ENCODE measurements around the gene ARMC8.

ARMC8 gene

DNA sequence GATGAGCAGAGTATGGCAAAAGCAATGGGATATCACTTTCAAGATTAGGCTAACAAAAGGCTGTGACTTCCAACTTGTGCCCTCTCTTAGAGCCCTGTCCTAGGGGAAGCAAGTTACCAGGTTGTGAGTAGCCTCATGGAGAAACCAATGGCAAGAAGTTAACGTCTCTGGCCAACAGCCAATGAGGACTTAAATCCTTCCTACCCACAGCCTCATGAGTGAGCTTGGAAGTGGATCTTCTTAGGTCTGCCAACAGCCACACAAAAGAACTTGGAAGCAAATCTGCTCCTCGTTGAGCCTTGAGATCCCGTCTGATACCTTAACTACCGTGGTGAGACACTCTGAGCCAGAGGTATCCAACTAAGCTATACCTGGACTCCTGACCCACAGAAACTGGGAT is 136.9 kb downstream of the ARMC8 start:
- DNase-seq: no peak

DNA sequence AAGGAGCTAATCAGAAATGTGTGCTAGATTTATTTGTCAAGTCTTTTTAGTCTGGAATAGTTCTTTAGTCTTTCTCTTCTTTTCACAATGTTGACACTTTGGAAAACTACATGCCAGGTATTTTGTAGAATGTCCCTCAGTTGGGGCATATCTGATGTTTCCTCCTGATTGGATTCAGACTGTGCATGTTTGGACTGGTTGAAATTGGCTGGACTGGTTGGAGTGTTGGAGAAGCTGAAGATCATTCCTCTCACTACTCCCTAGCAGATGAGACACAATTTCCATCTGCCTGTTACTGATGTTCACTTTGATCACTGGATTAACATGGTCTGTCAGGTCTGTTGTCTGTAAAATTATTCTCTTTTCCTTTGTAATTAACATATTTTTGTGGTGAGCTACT is 138.9 kb downstream of the ARMC8 start:
- DNase-seq: no peak

DNA sequence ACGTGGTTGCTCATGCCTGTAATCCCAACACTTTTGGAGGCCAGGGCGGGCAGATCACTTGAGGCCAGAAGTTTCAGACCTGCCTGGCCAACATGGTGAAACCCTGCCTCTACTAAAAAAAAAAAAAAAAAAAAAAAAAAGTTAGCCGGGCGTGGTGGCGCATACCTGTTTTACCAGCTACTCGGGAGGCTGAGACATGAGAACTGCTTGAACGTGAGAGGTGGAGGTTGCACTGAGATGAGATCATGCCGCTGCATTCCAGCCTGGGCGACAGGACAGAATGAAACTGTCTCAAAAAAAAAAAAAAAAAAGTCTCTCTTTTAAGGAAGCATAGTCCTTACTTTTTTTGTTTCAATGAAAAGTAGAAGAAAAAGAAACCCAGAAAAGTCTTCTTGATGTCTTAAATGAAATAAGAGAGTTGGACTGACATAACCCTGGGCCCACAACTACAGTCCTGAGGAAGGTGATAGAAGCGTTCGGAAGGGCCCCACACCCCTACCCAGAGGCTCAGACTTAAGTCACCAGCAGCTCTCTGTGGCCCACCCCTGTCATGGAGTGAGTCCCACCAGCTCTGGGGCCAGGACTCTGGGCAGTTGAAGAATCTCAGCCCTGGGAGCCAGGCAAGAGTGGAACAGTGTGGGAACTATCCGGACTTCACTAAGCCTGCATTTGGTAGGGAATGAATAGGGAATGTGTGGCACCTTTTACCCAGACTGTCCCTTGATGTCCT is 139.9 kb downstream of the ARMC8 start:
- DNase-seq: no peak

DNA sequence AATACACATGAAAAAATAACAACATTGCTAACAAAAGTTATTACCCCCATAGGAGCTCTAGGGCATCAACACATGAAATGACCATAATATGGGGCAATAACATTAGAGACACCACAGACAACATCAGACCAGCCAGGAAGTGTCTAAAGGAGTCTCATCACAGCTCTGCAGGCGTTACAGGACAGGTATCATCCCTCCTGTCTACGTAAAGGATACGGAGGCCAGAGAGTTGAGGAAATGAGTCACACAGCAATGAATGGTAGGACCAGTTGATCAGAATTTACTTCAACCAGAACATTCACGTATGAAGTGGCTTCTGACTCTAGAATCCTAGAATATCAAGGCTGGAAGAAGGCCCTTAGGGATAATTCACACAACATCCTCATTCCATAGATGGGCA is 140.7 kb downstream of the ARMC8 start:
- DNase-seq: peak; percentile 65

DNA sequence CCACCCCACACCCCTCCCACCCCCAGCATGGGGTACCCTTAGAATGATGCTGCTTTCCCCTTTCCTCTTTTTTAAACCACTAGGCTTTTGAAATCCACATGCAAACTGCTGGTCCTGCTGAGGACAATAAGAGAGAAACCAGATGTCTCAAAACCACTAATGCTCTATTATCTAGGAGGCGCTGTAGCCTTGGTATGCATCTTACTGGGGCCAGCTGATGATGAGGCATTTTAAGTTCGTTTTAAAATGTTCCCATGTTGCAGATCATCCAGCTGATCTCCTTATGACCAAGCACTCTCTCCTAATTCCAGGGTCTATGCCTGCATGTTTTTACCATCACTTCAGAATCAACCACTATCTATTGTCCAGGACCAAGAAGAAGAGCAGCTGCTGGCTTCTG is 141.2 kb downstream of the ARMC8 start:
- peak; percentile 11 for DNase-seq

DNA sequence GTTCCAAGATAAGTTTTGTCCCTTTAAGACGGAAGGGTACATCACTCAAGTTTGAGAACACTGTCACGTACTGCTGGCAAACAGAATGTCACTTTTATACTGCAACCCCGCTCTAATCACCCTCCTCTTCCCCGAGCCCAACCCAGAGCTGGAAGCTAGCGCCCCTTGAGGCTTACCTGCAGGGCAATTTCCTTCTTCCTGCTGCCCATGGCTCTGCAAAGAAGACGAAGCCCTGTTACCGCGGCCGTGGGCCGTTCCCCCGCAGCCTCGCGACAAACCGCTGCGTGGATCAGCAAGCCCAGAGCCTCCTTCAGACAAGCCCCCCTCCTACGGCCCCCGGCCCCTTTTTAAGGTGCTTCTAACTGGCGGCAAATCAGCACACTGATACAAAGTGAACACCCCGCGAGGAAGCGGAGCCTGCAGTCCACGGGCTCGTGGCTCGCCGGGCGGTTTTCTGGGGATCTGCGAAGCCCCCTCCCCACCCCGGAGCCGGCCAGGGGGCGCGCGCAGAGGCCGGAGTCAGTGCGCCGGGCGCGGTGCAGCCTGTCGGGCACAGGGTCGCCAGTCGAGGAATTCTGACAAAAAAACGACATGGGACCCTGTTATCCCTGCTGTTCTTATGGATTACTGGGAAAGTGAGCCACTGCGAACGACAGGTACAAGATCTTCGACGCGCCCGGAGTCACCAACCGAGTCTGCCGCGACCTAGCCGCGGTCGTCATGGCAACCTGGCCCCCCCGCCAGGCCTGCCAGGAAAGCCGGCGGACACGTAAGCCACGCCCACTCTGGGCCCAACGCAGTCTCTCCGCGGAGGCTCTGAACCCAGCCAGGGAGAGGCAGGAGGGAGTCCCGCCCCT is 142.3 kb downstream of the ARMC8 start, which contains the start of gene NME9:
TSS of gene NME9 (minus strand) at position 725 of the 857 bp plus-strand sequence. CDS start at position 209, 516 bp downstream.
- peak; percentile 90 for DNase-seq

DNA sequence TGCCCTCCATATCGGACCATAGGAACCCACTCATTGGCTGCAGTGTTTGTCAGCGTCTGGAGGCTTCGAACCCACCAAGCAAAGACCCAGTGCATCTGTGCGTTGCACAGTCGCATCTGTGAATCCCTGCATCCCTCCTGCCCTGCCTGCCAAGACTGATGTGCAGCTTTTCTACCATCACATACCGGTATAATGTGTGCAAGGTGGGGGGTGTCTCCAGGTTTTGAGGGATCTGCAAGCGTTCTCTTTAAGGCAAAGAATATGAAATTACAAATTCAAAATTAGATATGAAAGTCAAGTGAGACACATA is 142.8 kb downstream of the ARMC8 start:
- DNase-seq: no peak

DNA sequence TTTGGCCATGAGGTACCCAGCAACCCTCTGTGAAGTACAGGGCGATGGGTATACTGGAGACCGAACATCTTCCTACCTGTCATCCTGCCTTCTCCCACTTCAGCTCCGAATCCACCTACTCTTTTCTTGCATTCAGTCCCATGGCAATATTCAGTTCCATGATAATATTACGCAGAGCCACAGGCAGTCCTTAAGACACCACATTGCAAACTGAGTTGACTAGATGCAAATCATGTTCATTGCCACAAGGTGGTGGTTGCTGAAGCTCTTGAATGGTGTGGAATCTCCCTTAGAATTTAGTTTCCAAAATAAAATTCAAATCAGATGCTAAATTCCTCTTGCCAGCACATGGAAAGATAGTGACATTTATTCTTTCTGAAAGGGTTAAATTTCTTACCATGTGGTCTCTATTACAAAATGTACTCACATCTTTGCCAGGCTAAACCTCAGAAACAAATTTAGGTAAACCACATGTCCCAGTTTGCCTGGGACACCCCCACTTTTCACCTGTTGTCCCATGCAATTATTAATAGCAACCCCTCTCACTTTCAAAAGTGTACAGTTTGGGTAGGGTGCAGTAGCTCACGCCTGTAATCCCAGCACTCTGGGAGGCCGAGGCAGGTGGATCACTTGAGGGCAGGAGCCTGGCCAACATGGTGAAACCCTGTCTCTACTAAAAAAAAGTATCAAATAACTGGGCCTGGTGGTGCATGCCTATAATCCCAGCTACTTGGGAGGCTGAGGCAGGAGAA is 144.2 kb downstream of the ARMC8 start:
- peak; percentile 6 for DNase-seq

DNA sequence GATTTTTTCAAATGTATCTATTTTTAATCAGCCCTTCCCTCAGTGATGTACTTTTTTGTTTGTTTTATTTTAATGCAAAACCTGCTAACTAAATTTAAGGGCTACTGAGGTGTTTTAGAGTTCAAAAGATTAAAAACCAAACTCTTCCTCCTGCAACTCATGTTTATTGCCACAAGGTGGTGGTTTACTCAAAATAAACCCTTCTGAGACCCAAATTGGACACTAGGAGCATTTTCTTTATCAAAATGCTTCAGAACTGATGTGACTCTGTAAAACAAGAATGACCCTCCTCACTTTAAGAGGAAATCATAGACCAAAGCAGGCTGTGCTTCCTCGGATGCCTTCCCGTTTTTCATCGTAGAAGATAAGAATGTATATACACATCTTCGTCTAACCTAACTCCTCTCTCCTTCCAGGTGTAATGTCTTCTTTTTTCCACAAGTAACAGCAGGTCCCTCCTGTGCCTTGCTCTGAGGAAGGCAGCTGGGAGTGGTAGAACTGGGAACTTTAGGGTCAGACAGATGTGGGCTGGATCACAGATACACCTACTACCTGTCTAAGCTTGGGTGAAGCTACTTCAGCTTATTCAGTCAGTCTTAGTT is 145.5 kb downstream of the ARMC8 start:
- peak; percentile 51 for DNase-seq

DNA sequence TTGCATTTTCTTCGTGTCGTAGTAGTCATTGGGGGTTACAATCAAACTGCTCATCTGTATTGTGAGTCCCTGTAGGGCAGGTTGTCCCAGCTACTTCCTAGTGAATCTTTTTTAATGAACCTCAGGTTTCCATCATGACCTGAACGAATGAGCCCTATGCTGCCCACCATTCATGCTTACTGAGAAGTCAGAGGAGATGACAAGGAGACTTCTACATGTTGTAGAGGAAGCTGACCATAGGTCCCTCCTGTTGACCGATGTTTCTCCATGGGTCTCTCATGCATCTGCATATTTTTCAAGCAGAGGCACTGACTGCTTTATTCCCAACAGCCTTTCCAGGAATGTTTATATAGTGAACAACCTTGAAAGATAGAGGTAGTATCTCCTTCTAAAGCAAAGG is 147.5 kb downstream of the ARMC8 start:
- no peak for DNase-seq

DNA sequence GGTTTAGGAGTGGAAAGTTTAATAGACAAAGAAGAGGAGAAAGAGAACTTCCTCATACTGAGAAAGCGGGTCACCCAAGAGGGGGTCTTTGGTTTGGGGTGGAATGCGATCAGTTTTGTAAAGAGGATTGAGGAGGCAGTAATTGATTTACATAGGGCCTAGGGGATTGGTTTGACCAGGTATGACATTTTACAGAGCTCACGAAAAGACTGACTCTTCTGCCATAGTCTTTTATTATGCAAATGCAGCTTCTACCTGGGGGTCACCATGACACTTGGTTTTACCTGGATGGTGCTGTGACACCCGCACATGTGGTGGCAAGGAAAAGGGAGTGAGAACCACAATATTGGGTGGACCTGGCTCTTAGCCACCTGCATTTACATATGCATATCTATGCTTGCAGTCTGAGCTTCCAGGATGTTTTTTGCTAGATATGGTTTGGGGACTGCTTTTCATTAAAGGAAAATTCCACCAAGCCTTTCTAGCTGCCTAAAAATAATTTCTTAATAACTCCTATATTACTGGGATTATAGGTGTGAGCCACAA is 149.4 kb downstream of the ARMC8 start:
- DNase-seq: no peak

DNA sequence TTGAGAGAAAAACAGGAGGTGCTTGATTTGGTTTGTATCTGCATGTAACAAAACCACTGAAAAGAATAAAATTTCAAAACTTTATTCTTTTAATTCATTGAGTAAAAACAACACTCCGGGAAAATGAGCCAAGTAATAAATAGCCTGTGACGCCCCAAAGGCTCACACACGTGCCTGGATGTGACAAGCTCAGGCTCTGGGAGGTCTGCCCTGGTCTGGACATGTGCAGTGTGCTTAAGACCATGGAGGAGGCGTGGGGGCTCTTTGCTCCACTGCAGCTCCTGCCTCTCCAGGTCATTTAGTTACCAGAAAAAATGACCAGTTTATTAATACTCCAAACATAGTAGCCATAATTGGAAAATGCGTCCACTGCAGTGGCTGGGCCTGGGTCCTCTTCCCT is 151.1 kb downstream of the ARMC8 start:
- no peak for DNase-seq

DNA sequence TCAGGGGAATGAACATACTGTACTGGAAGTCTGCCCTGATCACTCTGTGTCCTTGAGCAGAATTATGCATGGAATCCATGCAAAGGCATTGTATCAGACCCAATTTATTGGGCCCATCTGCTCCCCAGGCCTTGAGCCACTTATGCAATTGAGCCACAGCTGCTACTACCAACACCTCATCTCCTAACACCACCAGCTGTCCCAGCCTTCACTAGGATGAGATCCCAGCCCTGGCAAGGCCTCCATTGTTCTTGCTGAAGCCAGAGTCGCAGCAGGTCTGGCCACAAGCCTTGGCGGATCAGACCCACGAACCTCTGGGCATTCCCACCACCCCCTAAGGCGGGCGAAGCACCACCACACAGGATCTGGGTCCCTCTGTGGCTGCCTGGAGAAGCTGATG is 151.7 kb downstream of the ARMC8 start:
- DNase-seq: no peak

DNA sequence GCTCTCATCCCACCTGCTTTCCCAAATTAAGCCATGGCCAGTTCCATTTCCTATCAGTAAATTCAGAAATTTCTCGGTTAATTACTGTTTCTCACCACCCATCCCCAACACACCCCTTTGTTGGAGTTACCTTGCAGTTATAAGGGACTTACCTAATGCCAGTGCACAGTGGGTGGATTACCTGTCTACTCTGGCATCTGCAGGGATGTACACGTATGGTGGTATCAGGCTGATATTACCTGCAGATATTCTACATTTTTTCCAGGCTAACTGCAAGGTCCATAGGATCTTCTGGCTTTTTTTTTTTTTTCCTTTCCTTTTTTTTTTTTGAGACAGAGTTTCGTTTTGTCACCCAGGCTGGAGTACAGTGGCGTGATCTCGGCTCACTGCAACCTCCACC is 153.4 kb downstream of the ARMC8 start:
- no peak for DNase-seq

DNA sequence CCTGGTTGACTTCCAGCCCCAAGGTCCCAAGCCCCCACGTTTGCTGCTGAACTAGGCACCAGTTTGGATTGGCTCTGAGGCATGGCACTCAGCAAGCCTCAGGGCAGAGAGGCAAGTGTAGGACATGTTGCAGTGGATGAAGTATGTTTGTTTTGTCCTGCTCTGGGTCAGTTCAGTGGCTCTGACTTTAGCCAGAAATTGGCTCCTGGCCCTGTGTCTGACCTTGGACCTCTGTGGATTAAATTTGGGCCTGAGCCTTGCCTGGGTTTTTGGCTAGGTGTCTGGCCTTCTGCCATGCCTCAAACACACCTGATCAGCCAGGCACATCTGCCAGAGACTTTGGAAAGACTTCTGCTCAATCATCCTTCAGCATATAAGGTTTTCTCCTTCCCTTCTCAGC is 157.7 kb downstream of the ARMC8 start:
- no peak for DNase-seq
